ENCODE results near the gene TRMU.

DNA sequence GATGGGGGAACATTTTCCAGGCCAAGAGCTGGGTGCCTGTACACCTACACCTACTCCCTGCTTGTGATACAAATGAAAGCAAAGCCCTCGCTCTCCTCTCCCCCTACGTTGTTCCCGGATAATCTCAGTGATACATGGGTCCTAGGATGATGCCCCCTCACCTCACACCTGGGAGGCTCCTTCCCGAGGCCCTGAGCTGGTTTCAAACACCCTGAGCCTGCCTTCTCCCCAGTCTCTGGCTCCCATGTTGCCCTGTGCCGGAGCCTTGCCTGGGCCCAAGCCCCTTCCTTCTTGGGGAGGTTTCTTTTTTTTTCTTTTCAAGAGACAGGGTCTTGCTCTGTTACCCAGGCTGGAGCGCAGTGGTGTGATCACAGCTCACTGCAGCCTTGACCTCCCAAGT is 23.3 kb downstream of the TRMU start:
- TF ChIP-seq POLR2A (IDR thresholded peaks at IDR 0.05; ENCODE audit: low read depth, low read length) = no peak
- TF ChIP-seq POLR2AphosphoS5 (IDR thresholded peaks at IDR 0.05; ENCODE audit: low read depth, low read length) = no peak
